GM23338 (cell line): ENCODE data around the gene ID2. TPM values are rescaled to one million over a fixed set of nuclear protein-coding genes. Genes with fewer than 3 reads are reported as not detected.

Source experiments
- ATAC-seq: fragments of 200-7000 bp; cut with Tn5 transposase; 3 replicates; pipeline ENCODE4 v1.9.1; 2020
- DNase-seq: peaks from one replicate; pipeline ENCODE4 v3.0.0-alpha.2; 2015; ENCODE audit warnings: low spot score
- H2AFZ ChIP-seq: fragments of 200-600 bp; sonication (generic); 2 replicates; pipeline ENCODE4 v1.8.0; 2016; ENCODE audit warnings: antibody characterized with exemption, mild to moderate bottlenecking, moderate library complexity
- H3F3A ChIP-seq: fragments of 200-600 bp; sonication (generic); replicated peaks from 2 replicates; pipeline ENCODE4 v1.8.0; 2017; ENCODE audit warnings: antibody characterized with exemption, mixed run types, low read depth
- H3K27ac ChIP-seq: fragments of 200-600 bp; sonication (generic); 2 replicates; pipeline ENCODE4 v1.6.1; 2016; ENCODE audit warnings: low read depth
- H3K27me3 ChIP-seq: fragments of 200-600 bp; sonication (generic); 2 replicates; pipeline ENCODE4 v1.8.0; 2016; ENCODE audit warnings: mild to moderate bottlenecking, mixed run types, moderate library complexity; ENCODE audit not compliant: insufficient read depth
- H3K36me3 ChIP-seq: fragments of 200-600 bp; sonication (generic); 2 replicates; pipeline ENCODE4 v1.8.0; 2016; ENCODE audit warnings: mild to moderate bottlenecking; ENCODE audit not compliant: insufficient read depth
- H3K4me1 ChIP-seq: fragments of 200-600 bp; sonication (generic); 2 replicates; pipeline ENCODE4 v1.8.0; 2016; ENCODE audit warnings: mild to moderate bottlenecking, moderate library complexity; ENCODE audit not compliant: insufficient read depth
- H3K4me2 ChIP-seq: fragments of 200-600 bp; sonication (generic); 2 replicates; pipeline ENCODE4 v1.7.1; 2017; ENCODE audit warnings: mixed run types
- H3K4me3 ChIP-seq: fragments of 200-600 bp; sonication (generic); 2 replicates; pipeline ENCODE4 v1.6.1; 2016; ENCODE audit warnings: mixed run types
- H3K79me2 ChIP-seq: fragments of 200-600 bp; sonication (generic); replicated peaks from 2 replicates; pipeline ENCODE4 v1.8.0; 2017; ENCODE audit warnings: mild to moderate bottlenecking; ENCODE audit not compliant: insufficient read depth
- H3K9me2 ChIP-seq: fragments of 200-600 bp; sonication (generic); 2 replicates; pipeline ENCODE4 v1.8.0; 2017; ENCODE audit not compliant: insufficient read depth
- H4K20me1 ChIP-seq: fragments of 200-600 bp; sonication (generic); replicated peaks from 2 replicates; pipeline ENCODE4 v1.8.0; 2017; ENCODE audit warnings: mild to moderate bottlenecking; ENCODE audit not compliant: insufficient read depth
- H3K27ac Mint-ChIP-seq: 2 replicates; pipeline ENCODE4 v1.8.0; 2020; ENCODE audit warnings: inconsistent platforms, mild to moderate bottlenecking, moderate library complexity, mixed read lengths
- H3K27me3 Mint-ChIP-seq: 3 replicates; pipeline ENCODE4 v1.8.0; 2022; ENCODE audit warnings: low read depth, mild to moderate bottlenecking, moderate library complexity, mixed read lengths, inconsistent platforms; ENCODE audit not compliant: insufficient read depth, poor library complexity
- H3K36me3 Mint-ChIP-seq: 3 replicates; pipeline ENCODE4 v1.8.0; 2021; ENCODE audit warnings: low read depth, mild to moderate bottlenecking, inconsistent platforms, moderate library complexity, mixed read lengths
- H3K4me1 Mint-ChIP-seq: 3 replicates; pipeline ENCODE4 v1.8.0; 2020; ENCODE audit warnings: mild to moderate bottlenecking, inconsistent platforms, mixed read lengths
- H3K4me3 Mint-ChIP-seq: 3 replicates; pipeline ENCODE4 v1.8.0; 2021; ENCODE audit warnings: moderate library complexity, mild to moderate bottlenecking, inconsistent platforms, mixed read lengths
- H3K9me3 Mint-ChIP-seq: 3 replicates; pipeline ENCODE4 v1.8.0; 2020; ENCODE audit warnings: moderate library complexity, mild to moderate bottlenecking, inconsistent platforms, mixed read lengths
- ETS1 ChIP-seq: IDR thresholded peaks from 2 replicates; pipeline ENCODE4 v1.6.1; 2016; ENCODE audit warnings: antibody characterized with exemption
- EZH2 ChIP-seq: fragments of 200-600 bp; sonication (generic); IDR thresholded peaks from one replicate; pipeline ENCODE4 v1.8.0; 2017; ENCODE audit warnings: antibody characterized with exemption, mild to moderate bottlenecking, low read depth; ENCODE audit not compliant: unreplicated experiment
- EZH2phosphoT487 ChIP-seq: fragments of 200-600 bp; sonication (generic); IDR thresholded peaks from one replicate; pipeline ENCODE4 v1.8.1; 2018; ENCODE audit warnings: antibody characterized with exemption; ENCODE audit not compliant: unreplicated experiment
- ZNF114 ChIP-seq: fragments of 250-450 bp; sonication (Bioruptor Pico); IDR thresholded peaks from 2 replicates; pipeline ENCODE4 v1.5.0; 2020; ENCODE audit warnings: mild to moderate bottlenecking, moderate library complexity
- polyA plus RNA-seq: library from polyadenylated mRNA; unstranded; fragments of >200 nt; fragmentation: Nextera tagmentation; extraction: Ambion mirVana; gene quantifications from 2 replicates; pipeline ENCODE4 v1.2.1, GENCODE V29; 2016
- total RNA-seq: library from RNA; depleted of rRNA; stranded (reverse); fragments of >200 nt; shearing (Covaris generic); gene quantifications from 2 replicates; pipeline ENCODE4 v1.2.3, GENCODE V29; 2014
- TF ChIP-seq, protein P1 (sequence below): IDR thresholded peaks from one replicate; pipeline ENCODE4 v1.6.1; 2018; ENCODE audit warnings: antibody characterized with exemption; ENCODE audit not compliant: unreplicated experiment

The ID2 gene
- total and polyA plus RNA-seq, 2 experiments from 2014 or later, result 87.0 to 110 TPM

DNA sequence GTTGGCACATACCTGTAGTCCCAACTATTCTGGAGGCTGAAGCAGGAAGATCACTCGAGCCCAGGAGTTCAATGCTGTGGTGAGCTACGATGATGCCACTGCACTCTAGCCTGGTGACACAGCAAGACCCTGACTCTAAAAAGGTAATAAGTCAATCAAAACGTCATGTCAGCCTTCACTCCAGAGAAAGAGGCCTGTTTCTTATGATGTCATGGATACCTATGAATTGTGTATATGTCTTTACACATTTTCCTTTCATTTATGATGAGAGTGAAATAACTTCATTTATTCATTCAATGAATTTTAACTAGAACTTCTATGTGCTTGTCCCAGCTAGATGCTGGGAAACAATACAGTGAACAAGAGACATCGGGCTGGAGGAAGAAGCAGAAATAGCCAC is 25.0 kb upstream of the ID2 start (continued):
- TF ChIP-seq, protein P1, sequence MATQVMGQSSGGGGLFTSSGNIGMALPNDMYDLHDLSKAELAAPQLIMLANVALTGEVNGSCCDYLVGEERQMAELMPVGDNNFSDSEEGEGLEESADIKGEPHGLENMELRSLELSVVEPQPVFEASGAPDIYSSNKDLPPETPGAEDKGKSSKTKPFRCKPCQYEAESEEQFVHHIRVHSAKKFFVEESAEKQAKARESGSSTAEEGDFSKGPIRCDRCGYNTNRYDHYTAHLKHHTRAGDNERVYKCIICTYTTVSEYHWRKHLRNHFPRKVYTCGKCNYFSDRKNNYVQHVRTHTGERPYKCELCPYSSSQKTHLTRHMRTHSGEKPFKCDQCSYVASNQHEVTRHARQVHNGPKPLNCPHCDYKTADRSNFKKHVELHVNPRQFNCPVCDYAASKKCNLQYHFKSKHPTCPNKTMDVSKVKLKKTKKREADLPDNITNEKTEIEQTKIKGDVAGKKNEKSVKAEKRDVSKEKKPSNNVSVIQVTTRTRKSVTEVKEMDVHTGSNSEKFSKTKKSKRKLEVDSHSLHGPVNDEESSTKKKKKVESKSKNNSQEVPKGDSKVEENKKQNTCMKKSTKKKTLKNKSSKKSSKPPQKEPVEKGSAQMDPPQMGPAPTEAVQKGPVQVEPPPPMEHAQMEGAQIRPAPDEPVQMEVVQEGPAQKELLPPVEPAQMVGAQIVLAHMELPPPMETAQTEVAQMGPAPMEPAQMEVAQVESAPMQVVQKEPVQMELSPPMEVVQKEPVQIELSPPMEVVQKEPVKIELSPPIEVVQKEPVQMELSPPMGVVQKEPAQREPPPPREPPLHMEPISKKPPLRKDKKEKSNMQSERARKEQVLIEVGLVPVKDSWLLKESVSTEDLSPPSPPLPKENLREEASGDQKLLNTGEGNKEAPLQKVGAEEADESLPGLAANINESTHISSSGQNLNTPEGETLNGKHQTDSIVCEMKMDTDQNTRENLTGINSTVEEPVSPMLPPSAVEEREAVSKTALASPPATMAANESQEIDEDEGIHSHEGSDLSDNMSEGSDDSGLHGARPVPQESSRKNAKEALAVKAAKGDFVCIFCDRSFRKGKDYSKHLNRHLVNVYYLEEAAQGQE, result no peak
- TF ChIP-seq EZH2phosphoT487 (no peak), ZNF114 (CRISPR knock-in tag) (no peak), ETS1 (no peak)

- TF ChIP-seq ETS1, result no peak
- no peak for TF ChIP-seq EZH2
- DNase-seq, result no peak
- Mint-ChIP-seq H3K36me3 (no peaks in the 10 kb centered on the region; the same call in 2 of the 3 replicates), H3K27ac (no peak overlapping the region), H3K4me1 (no peaks in the 10 kb centered on the region; the same call in 2 of the 3 replicates), H3K9me3 (no peaks in the 10 kb centered on the region), H3K4me3 (no peak overlapping the region), H3K27me3 (peaks cover 9% of the 10 kb centered on the region)
- Histone ChIP-seq H4K20me1 (no peaks in the 10 kb centered on the region), H3K9me2 (no peaks in the 10 kb centered on the region), H3K4me1 (no peaks in the 10 kb centered on the region), H2AFZ (no peak overlapping the region), H3K4me3 (no peak overlapping the region), H3F3A (no peaks in the 10 kb centered on the region), H3K4me2 (no peak overlapping the region), H3K79me2 (no peaks in the 10 kb centered on the region), H3K36me3 (no peaks in the 10 kb centered on the region), H3K27ac (no peak overlapping the region), H3K27me3 (no peaks in the 10 kb centered on the region)
- no peak for ATAC-seq
Measured at GRCh38 chr2:8657423-8658062, 24.3 kb upstream of the ID2 start.
